OCI-LY7 (cell line): Measurements from ENCODE around the gene KCNK5.

Experiments used
- CTCF ChIP-seq: fragments of 200-600 bp; sonication (generic); conservative IDR thresholded peaks from 2 replicates; pipeline ENCODE4 v1.5.1; 2014; ENCODE audit warnings: mild to moderate bottlenecking, antibody characterized with exemption, low read length, moderate library complexity, mixed read lengths
- EZH2phosphoT487 ChIP-seq: fragments of 200-600 bp; sonication (generic); IDR thresholded peaks from 2 replicates; pipeline ENCODE4 v1.6.1; 2018; ENCODE audit warnings: low read depth, borderline replicate concordance, mild to moderate bottlenecking, mixed run types, antibody characterized with exemption, low read length, moderate library complexity, mixed read lengths

- no peak for TF ChIP-seq CTCF
- no peak for TF ChIP-seq EZH2phosphoT487
These were observed 14.5 kb upstream of the KCNK5 start for GRCh38 chr6:39243809-39244208.
